ENCODE results near the gene MYDGF. TPM values are rescaled to one million over a fixed set of nuclear protein-coding genes. Genes with fewer than 3 reads are reported as not detected.
A peak's percentile ranks its signal among the peaks of the same experiment; 100 is the strongest.

MYDGF gene
- total and polyA plus RNA-seq, 9 of the 15 experiments (the other 6 are each of a cell fraction or from before 2014, with no cell fraction given): 4.2 to 141 (median 82.1) TPM

GRCh38 chr19:4669723-4670480 is at the start of gene MYDGF (continued):
- TF ChIP-seq VEZF1 (CRISPR knock-in tag; IDR thresholded peaks at IDR 0.05): no peak; the same call in 1 of the 2 replicates
- no peak for TF ChIP-seq LEF1 (IDR thresholded peaks at IDR 0.05)
- TF ChIP-seq SMAD3 (CRISPR knock-in tag; conservative IDR thresholded peaks at IDR 0.05): no peak
- TF ChIP-seq MXD1 (CRISPR knock-in tag; IDR thresholded peaks at IDR 0.05; ENCODE audit: borderline replicate concordance, poor library complexity, severe bottlenecking): peak; percentile 93
- TF ChIP-seq SIN3B (IDR thresholded peaks at IDR 0.05; ENCODE audit: low read depth): peak; percentile 91
- TF ChIP-seq CREB3L1 (IDR thresholded peaks at IDR 0.05; ENCODE audit: borderline replicate concordance, low read depth): peak; percentile 89
- no peak for TF ChIP-seq CTBP1 (IDR thresholded peaks at IDR 0.05; ENCODE audit: borderline replicate concordance)
- TF ChIP-seq THAP7 (CRISPR knock-in tag; IDR thresholded peaks at IDR 0.05): no peak
- TF ChIP-seq ZFP91 (CRISPR knock-in tag; IDR thresholded peaks at IDR 0.05): no peak
- 0 out of 4 replicates have a peak, but pooled peaks of 1 of the 2 experiments have one; percentile 9 for TF ChIP-seq RCOR1 (IDR thresholded peaks at IDR 0.05; ENCODE audit: borderline replicate concordance in 1 of 2, low read depth in 2 of 2, low read length in 2 of 2)
- peak; percentile 93 for TF ChIP-seq TFE3 (CRISPR knock-in tag; IDR thresholded peaks at IDR 0.05)
- TF ChIP-seq DEAF1 (CRISPR knock-in tag; IDR thresholded peaks at IDR 0.05): no peak
- no peak for TF ChIP-seq SETDB1 (IDR thresholded peaks at IDR 0.05; ENCODE audit: low read length)
- TF ChIP-seq BHLHE40 (IDR thresholded peaks at IDR 0.05; ENCODE audit: low read length): peak; percentile 62
- no peak for TF ChIP-seq ZNF232 (CRISPR knock-in tag; IDR thresholded peaks at IDR 0.05)
- 0 out of 2 replicates have a peak, but pooled peaks have one; percentile 49 for TF ChIP-seq GTF2E2 (tag; IDR thresholded peaks at IDR 0.05)
- no peak for TF ChIP-seq ZBTB17 (CRISPR knock-in tag; IDR thresholded peaks at IDR 0.05)

All from K562 (cell line).